ENCODE measurements around the gene GAL3ST2.

DNA sequence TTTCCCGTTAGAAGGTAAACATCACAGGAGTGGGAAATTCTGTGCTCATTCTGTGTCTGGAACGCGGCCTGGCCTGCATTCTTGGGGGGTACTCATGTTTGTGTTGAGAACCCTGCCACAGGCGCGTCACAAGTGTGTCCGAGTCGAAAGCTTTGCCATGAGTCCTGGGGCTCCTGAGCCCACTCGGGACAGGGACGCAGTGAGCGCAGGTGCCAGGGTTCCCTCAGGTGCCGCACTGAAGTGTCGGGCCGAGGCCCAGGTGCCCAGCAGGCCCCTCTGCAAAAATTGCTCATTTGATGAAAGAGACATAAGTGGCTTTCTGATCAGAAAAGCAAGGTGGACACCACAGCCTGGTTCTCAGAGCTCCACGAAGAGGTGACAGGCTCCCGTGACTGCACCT lies 37.4 kb upstream of the GAL3ST2 start:
- no peak for TF ChIP-seq POLR2A (IDR thresholded peaks at IDR 0.05)
- TF ChIP-seq, protein P1, sequence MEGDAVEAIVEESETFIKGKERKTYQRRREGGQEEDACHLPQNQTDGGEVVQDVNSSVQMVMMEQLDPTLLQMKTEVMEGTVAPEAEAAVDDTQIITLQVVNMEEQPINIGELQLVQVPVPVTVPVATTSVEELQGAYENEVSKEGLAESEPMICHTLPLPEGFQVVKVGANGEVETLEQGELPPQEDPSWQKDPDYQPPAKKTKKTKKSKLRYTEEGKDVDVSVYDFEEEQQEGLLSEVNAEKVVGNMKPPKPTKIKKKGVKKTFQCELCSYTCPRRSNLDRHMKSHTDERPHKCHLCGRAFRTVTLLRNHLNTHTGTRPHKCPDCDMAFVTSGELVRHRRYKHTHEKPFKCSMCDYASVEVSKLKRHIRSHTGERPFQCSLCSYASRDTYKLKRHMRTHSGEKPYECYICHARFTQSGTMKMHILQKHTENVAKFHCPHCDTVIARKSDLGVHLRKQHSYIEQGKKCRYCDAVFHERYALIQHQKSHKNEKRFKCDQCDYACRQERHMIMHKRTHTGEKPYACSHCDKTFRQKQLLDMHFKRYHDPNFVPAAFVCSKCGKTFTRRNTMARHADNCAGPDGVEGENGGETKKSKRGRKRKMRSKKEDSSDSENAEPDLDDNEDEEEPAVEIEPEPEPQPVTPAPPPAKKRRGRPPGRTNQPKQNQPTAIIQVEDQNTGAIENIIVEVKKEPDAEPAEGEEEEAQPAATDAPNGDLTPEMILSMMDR (IDR thresholded peaks at IDR 0.05), result no peak
- TF ChIP-seq EP300 (IDR thresholded peaks at IDR 0.05; ENCODE audit: low read depth), result no peak
- TF ChIP-seq POLR2AphosphoS5 (IDR thresholded peaks at IDR 0.05), result no peak
